MM.1S (cell line): ENCODE data around the gene BAG3.

Source experiments
- EZH2 ChIP-seq: fragments of 300-600 bp; sonication (generic); optimal IDR thresholded peaks from 2 replicates; pipeline ENCODE3; 2017; ENCODE audit warnings: low read depth, mild to moderate bottlenecking, antibody characterized with exemption, low read length, mixed read lengths
- EZH2phosphoT487 ChIP-seq: fragments of 300-600 bp; sonication (generic); IDR thresholded peaks from 2 replicates; pipeline ENCODE4 v1.6.1; 2018; ENCODE audit warnings: antibody characterized with exemption, low read length
- TF ChIP-seq, protein P1 (sequence below): fragments of 300-600 bp; sonication (generic); IDR thresholded peaks from 2 replicates; pipeline ENCODE4 v1.5.1; 2016; ENCODE audit warnings: antibody characterized with exemption, low read length, mixed read lengths

DNA sequence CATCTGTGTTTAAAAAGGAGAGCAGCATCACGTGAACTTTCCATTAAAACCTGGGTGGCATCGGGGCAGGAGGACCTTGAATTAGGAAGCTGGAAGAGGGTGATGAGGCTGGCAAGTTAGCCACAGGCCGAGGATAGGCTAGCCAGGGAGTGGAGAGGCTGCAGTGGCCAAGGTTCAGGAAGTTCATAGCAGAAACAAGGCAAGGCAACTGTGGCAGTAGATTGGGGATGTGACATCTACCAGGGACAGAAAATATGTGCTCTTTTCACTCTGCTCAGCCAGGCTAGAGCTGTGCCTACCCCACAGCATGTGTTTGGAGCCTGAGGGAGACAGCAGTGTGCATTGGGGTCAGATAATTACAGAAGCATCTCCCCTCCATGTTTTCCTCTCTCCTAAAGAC lies 72.4 kb downstream of the BAG3 start:
- TF ChIP-seq, protein P1, sequence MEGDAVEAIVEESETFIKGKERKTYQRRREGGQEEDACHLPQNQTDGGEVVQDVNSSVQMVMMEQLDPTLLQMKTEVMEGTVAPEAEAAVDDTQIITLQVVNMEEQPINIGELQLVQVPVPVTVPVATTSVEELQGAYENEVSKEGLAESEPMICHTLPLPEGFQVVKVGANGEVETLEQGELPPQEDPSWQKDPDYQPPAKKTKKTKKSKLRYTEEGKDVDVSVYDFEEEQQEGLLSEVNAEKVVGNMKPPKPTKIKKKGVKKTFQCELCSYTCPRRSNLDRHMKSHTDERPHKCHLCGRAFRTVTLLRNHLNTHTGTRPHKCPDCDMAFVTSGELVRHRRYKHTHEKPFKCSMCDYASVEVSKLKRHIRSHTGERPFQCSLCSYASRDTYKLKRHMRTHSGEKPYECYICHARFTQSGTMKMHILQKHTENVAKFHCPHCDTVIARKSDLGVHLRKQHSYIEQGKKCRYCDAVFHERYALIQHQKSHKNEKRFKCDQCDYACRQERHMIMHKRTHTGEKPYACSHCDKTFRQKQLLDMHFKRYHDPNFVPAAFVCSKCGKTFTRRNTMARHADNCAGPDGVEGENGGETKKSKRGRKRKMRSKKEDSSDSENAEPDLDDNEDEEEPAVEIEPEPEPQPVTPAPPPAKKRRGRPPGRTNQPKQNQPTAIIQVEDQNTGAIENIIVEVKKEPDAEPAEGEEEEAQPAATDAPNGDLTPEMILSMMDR, result no peak
- TF ChIP-seq EZH2phosphoT487, result no peak
- TF ChIP-seq EZH2, result no peak
